Muscle of leg (tissue), 11 donors: ENCODE results near the gene CREB3L1. TPM values are rescaled to one million over a fixed set of nuclear protein-coding genes. Genes with fewer than 3 reads are reported as not detected.

Experiments used
- DNase-seq: peaks from one replicate; pipeline ENCODE4 v3.0.0; 2013
- H3K27ac ChIP-seq: one replicate; pipeline ENCODE4 v1.5.1; 2013; ENCODE audit warnings: mild to moderate bottlenecking, low read length, control low read depth
- H3K27me3 ChIP-seq: one replicate; pipeline ENCODE4 v1.6.1; 2013; ENCODE audit warnings: low read length; ENCODE audit not compliant: control insufficient read depth, insufficient read depth
- H3K36me3 ChIP-seq: one replicate; pipeline ENCODE4 v1.6.1; 2013; ENCODE audit warnings: low read length; ENCODE audit not compliant: control insufficient read depth, insufficient read depth
- H3K4me1 ChIP-seq: one replicate; pipeline ENCODE4 v1.6.1; 2013; ENCODE audit warnings: low read length; ENCODE audit not compliant: control insufficient read depth, insufficient read depth
- H3K4me3 ChIP-seq: one replicate; pipeline ENCODE4 v1.5.1; 2013; ENCODE audit warnings: low read length, control low read depth
- H3K9me3 ChIP-seq: replicated peaks from 2 replicates; pipeline ENCODE4 v1.6.1; 2013; ENCODE audit warnings: low read depth, low read length; ENCODE audit not compliant: control insufficient read depth
- WGBS: methylation state at CpG from one replicate; pipeline ENCODE4 v1.1.5; 2013; ENCODE audit warnings: missing lambda C conversion rate; ENCODE audit not compliant: insufficient coverage; 5-methylcytosine and 5-hydroxymethylcytosine counted together
- polyA plus RNA-seq, 8 donors: library from polyadenylated mRNA; unstranded; fragments of 120-200 nt; gene quantifications; one replicate each; pipeline versions ENCODE4 v1.2.1 to v1.2.3, GENCODE V29; 2013; ENCODE audit warnings: inconsistent platforms in 1 of 8, low replicate concordance in 1 of 8; ENCODE audit not compliant: insufficient read length in 8 of 8, insufficient read depth in 1 of 8
- total RNA-seq: library from RNA; stranded (reverse); fragments of 120-200 nt; gene quantifications from one replicate; pipeline ENCODE4 v1.2.4, GENCODE V29; 2013

CREB3L1 gene
- total and polyA plus RNA-seq, 9 donors: 14.2 to 70.7 (median 43.8) TPM

DNA sequence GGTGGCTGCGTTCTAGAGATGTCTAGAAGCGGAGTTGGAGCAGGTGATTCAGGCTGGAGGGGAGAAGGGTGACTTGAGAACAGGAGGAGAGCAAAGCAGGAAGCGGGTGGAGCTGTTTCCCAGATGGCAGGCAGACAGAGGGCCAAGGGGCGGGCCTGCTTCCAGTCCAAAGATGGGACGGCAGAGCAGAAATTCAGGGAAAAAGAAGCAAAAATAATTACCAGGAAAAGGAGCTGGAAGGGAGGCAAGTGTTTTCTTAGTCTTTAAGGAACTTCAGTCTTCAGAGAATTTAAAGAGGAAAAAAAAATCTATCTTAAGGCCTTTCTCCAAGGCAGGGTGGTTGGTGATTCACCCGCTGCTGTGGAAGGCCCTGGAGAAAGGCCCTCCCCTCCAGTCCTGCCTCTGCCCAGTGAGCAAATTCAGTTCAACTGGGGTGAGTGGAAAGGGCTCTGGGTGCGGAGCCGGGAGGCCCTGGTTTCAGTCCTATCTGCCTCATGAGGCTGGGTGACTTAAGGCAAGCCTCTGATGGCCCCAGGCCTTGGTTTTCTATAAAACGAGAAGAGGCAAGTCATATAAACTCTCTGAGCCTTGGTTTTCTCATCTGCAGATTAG, 4.5 kb upstream of the CREB3L1 start:
- DNase-seq: peak; percentile 95
- Histone ChIP-seq H3K4me3 (no peak overlapping the region), H3K27ac (peak overlapping the region; percentile 89), H3K4me1 (peaks cover 63% of the 10 kb centered on the region), H3K27me3 (peaks cover 17% of the 10 kb centered on the region), H3K9me3 (no peaks in the 10 kb centered on the region), H3K36me3 (no peaks in the 10 kb centered on the region)
- 24% methylated on average over 5 of the region's 9 CpGs for WGBS

DNA sequence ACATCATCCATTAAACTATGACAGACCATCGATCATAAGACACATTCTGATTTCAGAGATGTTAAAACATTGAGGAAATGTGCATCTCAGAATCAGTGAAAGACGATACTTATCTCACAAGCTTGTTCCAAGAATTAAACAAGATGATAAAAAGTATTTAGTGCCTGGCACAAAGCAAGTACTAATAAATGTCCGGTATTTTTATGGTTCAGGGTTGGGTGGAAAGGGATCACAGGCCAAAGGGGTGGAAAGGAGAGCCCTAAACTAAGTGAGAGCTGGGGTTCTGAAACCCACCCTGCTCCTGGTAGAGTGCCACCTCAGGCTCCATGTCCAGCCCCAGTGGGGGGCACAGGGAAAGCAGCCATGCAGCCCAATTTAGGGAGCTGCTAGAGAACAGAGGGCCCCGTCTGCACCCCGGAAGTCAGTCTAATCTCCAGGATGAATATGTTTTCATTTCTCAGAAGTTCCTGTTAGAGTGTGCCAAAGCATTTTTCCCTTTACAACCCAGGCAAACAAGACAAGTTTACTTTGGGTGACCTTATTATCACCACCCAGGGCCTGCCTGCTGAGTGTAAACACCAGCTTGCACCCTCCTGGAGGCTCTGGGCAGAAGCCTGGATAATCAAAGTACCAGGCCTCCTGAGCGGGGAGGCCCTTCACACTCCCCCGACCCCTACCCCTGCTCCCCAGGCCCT, 3.8 kb upstream of the CREB3L1 start:
- peaks cover 65% of the 10 kb centered on the region for H3K4me1 ChIP-seq

DNA sequence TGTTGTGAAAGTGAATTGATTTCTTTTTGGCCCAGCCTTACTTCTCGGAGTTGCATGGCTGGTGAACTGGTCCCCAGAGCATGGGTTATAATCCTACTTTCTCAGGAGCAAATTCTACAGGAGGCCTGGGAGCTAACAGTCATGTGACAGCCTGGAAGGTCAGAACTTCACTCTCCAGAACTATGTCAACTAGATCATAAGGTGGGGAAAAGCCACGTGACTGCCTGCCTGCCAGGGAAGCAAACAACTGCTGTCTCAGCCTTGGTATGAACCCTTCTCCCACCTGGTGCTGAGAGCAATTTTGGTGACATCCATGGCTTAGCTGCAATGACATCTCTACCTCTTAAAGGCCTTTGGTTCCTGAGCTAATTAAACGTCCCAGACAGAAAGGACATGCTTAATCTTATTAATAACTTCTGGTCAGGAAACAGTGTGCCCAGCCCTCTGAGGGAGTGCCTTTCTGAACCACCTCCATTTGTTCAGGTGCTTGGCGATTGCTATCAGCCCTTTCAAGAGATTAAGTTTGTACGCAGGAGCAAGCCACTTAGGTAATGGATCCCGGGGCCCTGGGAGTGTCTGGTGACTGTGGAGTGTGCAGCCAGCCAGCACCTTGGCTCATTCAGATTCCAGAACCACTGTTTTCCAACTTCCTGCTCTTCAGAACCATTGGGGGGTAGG, 1.4 kb upstream of the CREB3L1 start:
- Histone ChIP-seq H3K36me3 (no peaks in the 10 kb centered on the region), H3K9me3 (no peaks in the 10 kb centered on the region), H3K27me3 (peaks cover 26% of the 10 kb centered on the region), H3K4me3 (no peak overlapping the region), H3K4me1 (peaks cover 71% of the 10 kb centered on the region), H3K27ac (no peak overlapping the region)
- DNase-seq: peak; percentile 7
- 60% methylated on average over 2 of the region's 6 CpGs for WGBS

More for the DNA sequence above, 3.8 kb upstream of the CREB3L1 start:
- Histone ChIP-seq H3K36me3 (no peaks in the 10 kb centered on the region), H3K4me3 (no peak overlapping the region), H3K9me3 (no peaks in the 10 kb centered on the region), H3K27ac (peak overlapping the region; percentile 89), H3K27me3 (peaks cover 25% of the 10 kb centered on the region)
- 14% methylated on average over 1 of the region's 7 CpGs for WGBS
- peak; percentile 10 for DNase-seq

DNA sequence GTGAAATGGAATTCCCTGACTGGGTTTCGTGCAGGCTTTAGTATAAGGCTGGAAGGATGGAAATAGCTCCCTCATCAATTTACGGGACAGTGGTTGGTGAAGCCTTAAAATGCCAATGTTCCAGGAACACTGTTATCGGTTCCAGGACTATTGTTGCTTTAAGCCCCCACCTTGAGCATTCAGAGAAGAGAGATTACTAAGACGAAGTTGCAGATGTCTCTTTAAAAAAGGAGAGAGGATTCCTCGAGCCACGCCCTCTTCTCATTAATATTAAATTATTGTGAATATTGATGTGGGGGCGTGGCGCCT, 195 bp upstream of the CREB3L1 start:
- DNase-seq: peak; percentile 92
- WGBS: no CpG with 5 or more reads among the region's 8 CpGs
- Histone ChIP-seq H3K4me1 (peaks cover 68% of the 10 kb centered on the region), H3K27ac (no peak overlapping the region), H3K36me3 (no peaks in the 10 kb centered on the region), H3K4me3 (peak overlapping the region; percentile 76), H3K27me3 (peaks cover 31% of the 10 kb centered on the region), H3K9me3 (no peaks in the 10 kb centered on the region)

DNA sequence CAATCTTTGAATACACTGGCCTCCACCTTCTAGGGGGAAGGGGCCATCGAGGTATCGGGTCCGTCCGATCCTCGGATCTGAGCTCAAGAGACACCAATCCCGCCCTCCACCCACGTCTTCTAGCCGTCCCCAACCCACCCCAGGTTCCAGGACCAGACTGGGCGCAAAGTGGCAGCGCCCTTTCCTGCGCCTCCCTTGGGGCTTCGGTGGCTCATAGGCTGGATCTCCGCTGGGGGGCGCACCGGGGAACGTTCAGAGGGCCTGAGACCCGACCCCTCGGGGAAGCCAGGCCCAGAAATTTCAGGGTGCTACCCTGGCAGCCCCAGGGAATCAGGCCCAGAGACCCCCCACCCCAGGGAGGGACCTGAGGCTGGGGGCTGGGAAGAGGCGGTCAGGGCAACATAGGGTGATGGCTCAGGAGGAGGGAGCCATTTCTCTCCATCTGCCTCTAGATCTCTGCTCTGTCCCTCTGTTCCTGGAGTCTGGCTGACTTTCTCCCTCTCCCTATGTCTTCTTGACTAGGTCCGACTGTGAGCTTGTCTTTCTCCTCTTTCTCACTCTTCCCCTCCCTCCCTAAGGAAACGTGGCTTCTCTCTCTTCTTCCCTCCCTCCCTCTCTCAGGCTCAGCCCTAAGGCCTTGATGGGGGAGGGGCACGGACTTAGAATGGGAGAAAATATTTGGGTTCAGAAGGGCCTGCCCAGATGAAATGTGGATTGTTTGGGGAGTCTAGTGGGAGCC, 1.1 kb downstream of the CREB3L1 start:
- Histone ChIP-seq H3K36me3 (no peaks in the 10 kb centered on the region), H3K4me1 (peaks cover 58% of the 10 kb centered on the region), H3K4me3 (peak overlapping the region; percentile 76), H3K27me3 (peaks cover 31% of the 10 kb centered on the region), H3K27ac (peak overlapping the region; percentile 83), H3K9me3 (no peaks in the 10 kb centered on the region)
- peak; percentile 84 for DNase-seq
- WGBS: 7% methylated on average over 12 of the region's 22 CpGs

DNA sequence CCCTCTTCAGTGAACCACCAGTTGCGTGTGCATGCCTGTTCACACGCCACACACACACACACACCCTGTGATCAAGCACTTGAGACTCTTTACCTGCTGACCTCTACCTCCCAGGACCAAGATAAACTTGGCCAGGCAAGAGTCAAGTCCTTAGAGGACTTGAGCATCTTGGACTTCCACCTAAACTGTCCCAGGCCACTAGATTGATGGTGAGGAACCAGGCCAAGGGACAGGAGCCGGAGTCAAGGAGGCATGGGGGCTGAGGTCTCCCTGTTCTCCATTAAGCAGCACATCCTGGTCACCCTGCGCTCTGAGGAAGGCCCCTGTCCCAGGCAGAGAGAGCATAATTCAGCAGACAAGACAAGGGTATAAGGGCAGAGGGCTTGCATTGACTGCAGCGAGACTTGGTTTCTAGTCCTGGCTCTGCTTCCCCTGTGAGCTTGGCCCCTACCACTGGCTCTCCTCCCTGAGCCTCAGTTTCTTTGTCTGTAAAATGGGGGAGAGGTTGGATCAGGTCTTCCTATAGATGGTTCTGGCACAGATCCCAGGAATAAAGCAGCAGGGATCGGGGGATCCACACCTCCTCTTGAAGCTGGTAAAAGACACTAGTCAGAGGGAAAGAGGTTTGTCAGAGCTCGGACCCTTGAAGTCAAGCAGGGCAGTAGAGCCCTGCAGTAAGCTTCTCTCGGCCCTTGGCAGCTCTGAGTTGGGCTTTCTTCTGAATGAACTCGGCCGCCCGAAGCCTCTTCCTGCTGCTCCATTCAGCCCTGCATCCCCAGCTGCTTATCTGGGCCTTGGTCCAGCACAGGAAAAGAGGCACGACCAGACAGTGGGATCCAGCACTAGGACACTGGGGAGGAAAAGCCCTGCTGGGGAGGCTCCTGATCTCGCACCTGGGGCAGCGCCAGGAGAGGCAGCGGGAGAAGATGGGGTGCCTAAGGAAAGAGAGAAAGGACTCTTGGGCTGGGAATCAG, 2.0 kb downstream of the CREB3L1 start:
- 8% methylated on average over 12 of the region's 15 CpGs for WGBS
- no peaks in the 10 kb centered on the region for H3K36me3 ChIP-seq

DNA sequence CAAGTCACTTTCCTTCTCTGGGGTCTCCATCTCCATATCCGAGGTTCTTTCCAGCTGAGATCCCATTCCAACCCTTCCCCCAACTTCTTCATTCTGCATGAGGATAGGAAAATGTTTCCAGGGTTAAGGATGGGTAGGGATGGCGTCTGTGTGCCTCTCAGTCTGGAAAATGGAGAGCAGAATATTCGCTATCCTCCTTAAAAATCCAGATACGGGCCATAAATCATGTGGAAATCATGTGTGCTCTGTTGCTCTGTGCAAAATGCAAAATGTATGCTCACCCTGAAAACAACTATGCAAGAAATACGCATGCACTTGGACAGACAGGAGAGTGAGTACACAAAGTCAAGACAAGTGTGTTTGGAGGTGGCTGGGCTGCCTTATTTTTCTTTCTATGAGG, 3.2 kb downstream of the CREB3L1 start:
- H3K27me3 ChIP-seq: peaks cover 29% of the 10 kb centered on the region
- H3K4me1 ChIP-seq: peaks cover 52% of the 10 kb centered on the region
- H3K9me3 ChIP-seq: no peaks in the 10 kb centered on the region
- peak overlapping the region; percentile 9 for H3K4me3 ChIP-seq
- H3K27ac ChIP-seq: peak overlapping the region; percentile 56
- H3K36me3 ChIP-seq: peaks cover 4% of the 10 kb centered on the region
- WGBS: no CpG with 5 or more reads among the region's 5 CpGs
- peak; percentile 45 for DNase-seq

More for the DNA sequence above, 2.0 kb downstream of the CREB3L1 start:
- peak; percentile 96 for DNase-seq
- peak overlapping the region; percentile 83 for H3K27ac ChIP-seq
- peak overlapping the region; percentile 76 for H3K4me3 ChIP-seq
- peaks cover 31% of the 10 kb centered on the region for H3K27me3 ChIP-seq
- peaks cover 50% of the 10 kb centered on the region for H3K4me1 ChIP-seq
- no peaks in the 10 kb centered on the region for H3K9me3 ChIP-seq

DNA sequence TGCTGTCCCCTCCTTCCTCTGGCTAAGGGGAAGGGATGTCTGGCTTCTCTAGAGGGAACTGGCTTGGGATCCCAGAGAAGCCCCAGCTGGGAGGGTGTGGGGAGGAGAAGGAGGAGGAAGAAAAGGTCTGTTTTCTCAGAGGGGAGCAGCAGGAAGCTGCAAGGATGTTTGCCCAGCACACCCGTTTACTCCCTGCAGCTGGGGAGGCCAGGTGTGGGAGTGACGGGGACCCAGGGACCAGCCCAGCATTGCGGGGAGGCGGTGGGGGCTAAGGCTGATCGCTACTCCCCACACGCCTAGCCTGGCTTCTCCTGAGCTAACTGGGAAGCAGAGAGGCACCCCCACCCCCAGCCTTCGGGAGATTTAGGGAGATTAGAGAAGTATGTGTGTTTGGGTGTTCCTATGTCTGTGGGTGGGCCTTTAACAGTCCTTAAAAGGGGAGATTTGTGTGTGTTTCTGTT, 3.9 kb downstream of the CREB3L1 start:
- H3K36me3 ChIP-seq: peaks cover 4% of the 10 kb centered on the region
- peak overlapping the region; percentile 56 for H3K27ac ChIP-seq
- no peaks in the 10 kb centered on the region for H3K9me3 ChIP-seq
- H3K4me3 ChIP-seq: peak overlapping the region; percentile 9
- WGBS: 0% methylated on average over 2 of the region's 7 CpGs
- DNase-seq: peak; percentile 85
- peaks cover 26% of the 10 kb centered on the region for H3K27me3 ChIP-seq
- peaks cover 49% of the 10 kb centered on the region for H3K4me1 ChIP-seq

DNA sequence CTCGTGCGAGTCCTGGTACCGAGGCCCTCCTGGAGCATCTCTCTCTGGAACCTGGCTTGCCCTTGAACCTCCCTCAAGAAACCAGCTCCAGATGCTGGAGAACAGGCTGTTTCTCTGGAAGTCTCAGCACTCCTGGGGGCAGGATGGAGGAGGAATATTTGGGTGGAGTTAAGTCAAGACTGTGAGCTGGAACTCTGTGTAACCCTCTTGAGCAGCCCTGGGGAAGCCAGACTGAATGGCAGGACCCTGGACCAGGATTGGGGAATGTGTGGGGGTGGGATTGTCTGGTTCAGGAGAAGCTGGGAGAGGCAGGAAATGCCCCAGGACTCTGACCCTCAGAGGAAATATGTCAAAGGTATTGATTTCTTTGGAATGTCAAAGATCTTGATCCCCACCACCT, 7.7 kb downstream of the CREB3L1 start:
- peak; percentile 7 for DNase-seq
- peaks cover 4% of the 10 kb centered on the region for H3K27me3 ChIP-seq
- H3K9me3 ChIP-seq: no peaks in the 10 kb centered on the region
- WGBS: 45% methylated on average over 2 of the region's 3 CpGs
- H3K4me3 ChIP-seq: no peak overlapping the region
- H3K27ac ChIP-seq: no peak overlapping the region
- peaks cover 33% of the 10 kb centered on the region for H3K4me1 ChIP-seq
- H3K36me3 ChIP-seq: peaks cover 4% of the 10 kb centered on the region
